ENCODE results near the gene ST3GAL5.
A peak's percentile ranks its signal among the peaks of the same experiment; 100 is the strongest.
"Not testable (repeated sequence)": the region's sequence is repeated elsewhere in the genome, so short reads cannot be mapped to it uniquely, and the experiment has no call there.

Gene ST3GAL5

DNA sequence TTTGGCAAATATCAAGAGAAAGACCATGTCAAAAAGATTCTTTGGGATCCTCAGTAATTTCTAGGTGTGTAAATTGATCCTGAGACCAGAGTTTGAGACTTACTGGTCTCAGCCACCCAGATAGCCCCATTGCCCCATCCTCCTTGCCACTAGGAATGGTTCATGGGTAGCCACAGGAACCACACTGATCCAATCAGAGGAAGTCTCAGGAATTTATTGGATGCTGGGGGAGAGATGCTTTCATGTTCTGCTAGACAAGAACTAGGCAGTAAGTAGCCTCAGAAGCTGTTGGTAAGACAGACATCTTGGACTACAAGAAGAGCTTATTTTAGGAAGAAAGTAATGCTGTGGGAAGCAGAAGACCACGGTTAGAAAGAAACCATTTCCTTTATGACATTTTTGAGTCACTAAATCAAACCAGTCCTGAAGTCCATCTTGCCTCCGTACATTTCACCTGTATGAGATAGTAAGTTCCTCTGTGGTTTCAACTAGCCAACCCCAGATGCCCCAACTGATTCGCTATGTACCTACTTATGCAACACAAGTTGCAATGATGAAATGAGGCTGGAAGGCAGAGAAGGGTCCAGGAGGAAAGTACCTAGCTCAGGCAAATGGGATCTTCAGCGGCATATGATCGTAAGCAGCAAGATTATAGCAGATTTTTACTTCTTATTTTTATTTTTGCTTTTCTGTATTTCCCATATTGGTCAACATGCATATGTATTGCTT, 3.6 kb upstream of the ST3GAL5 start:
- DNase-seq, result no peak

GRCh38 chr2:85890522-85891176, 1.9 kb upstream of the ST3GAL5 start:
- no peak for DNase-seq

DNA sequence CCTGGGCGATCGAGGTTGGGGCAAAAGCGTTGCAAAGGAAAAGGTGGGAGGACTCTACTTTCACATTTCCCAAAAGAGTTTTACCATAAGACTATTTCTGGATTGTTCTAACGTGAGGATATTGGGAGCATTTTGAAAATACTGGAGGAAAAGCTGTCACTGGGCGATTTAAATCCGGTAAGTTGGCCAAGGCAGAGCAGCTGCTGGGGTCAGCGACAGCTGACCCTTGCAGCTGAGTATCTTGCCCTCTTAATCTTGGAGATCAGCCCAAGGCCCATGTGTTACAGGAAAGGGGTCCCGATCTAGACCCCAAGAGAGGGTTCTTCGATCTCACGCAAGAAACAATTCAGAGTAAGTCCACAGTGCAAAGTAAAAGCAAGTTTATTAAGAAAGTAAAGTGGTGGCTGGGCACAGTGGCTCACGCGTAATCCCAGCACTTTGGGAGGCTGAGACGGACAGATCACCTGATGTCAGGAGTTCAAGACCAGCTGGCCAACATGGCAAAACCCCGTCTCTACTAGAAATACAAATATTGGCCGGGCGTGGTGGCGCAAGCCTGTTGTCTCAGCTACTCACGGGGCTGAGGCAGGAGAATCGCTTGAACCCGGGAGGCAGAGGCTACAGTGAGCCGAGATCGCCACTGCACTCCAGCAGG, 964 bp upstream of the ST3GAL5 start:
- no peak for DNase-seq

DNA sequence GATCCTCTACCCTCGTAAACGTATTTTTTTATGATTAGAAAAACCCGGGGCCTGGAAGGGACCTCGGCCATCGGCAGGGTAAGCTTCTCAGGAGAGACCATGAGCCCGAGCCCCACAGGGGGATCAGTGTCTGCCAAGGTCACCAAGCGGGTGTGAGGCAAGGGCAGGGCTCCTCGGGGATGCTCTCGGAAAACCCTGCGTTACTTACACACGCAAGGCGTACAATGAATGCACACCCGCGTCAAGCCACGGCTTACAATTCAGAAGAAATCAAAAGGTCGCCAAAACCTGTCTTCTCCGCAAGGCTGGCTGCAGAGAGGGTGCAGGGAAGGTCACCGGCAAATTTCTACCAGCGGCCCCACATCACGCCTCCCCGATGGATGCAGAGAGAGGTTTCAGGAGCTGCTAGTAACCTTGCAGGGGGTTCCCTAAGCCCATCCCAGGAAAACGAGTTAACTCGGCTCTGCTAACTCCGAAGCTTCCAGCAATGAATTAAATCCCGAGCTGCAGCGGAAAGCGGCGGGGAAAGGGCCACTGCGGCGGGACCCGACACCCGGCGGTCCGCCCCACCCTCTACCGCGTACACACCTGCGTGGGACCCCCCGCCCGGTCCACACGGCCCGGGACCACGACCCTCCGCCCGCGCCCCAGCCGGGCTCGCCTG, 638 bp downstream of the ST3GAL5 start:
- peak; percentile 59 for DNase-seq

DNA sequence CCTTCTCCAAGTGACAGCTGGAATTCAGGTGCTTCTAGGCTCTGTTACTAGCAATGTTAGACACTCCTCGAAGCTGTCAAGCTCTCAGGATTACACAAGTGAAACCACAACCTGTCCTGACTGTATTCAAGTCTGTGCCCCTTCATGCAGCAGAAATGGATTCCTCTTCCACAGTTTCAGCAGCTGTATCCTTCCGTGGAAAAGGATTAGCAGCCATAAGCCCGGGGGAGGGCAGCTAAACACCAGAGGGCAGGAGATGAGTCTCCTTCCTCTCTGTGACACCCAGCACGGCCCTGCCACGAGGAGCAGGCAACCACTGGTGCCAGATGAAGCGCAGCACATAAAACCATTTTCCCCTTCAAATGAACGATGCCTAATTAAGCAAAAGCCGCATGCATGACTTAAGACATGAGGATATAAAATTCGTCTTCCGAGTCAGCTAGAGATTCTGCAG, 1.2 kb downstream of the ST3GAL5 start:
- DNase-seq, result peak; percentile 86

DNA sequence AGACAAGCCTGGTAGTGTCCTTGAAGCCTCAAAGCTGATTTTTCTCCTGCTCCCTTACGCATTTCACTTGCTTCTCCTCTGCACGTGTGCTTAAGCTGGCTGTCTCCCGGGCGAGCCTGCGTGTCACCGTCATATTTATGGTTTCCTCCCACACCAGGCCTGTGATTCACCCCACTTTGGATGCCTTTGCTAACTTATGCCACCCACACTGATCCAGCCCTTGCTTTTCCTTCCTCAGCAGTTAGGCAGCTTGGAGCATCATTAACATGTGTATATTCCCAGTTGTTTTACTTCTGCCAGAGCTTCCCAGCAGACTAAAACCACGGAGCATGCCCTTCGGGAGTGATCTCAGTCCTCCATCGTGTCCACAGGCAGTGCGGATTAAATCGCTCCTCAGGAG, 2.2 kb downstream of the ST3GAL5 start:
- peak; percentile 46 for DNase-seq

- no peak for DNase-seq
These were observed 2.6 kb downstream of the ST3GAL5 start for GRCh38 chr2:85886141-85886540.

- not testable (repeated sequence) for DNase-seq
These were observed 7.0 kb downstream of the ST3GAL5 start for GRCh38 chr2:85881781-85882180.

- DNase-seq, result not testable (repeated sequence)
These were observed 8.0 kb downstream of the ST3GAL5 start for GRCh38 chr2:85880716-85881328.

DNA sequence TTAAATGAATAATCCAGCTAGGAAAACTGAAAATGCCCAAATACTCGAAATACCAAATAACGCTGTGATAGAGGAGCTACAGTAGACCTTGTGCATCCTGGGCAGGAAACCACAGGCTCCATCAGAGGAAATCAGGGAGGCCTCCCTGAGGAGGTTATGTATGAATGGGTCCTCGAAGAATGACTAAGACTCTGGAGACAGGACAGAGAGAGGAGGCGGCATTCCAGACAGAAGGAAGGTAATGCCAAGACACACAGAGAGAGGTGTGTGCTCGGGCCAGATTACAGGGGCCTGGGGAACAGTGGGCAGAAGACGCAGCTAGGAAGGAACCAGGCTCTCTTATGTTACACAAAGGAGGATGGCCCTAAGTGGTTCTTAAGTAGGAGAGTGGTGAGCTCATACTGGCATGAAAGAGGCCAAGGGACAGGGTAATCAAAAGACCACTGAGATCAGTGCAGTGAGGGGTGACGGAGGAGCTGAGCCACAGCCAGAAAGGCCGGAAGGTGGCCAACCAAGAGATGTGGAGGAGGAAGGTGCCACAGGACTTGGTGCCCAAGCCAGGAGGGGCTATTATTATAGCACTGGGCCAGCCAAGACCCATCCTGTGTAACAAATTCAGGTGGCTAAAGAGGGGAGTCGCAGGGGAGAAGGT, 9.9 kb downstream of the ST3GAL5 start:
- DNase-seq, result no peak

GRCh38 chr2:85875350-85876050, 13.3 kb downstream of the ST3GAL5 start:
- DNase-seq, result no peak

DNA sequence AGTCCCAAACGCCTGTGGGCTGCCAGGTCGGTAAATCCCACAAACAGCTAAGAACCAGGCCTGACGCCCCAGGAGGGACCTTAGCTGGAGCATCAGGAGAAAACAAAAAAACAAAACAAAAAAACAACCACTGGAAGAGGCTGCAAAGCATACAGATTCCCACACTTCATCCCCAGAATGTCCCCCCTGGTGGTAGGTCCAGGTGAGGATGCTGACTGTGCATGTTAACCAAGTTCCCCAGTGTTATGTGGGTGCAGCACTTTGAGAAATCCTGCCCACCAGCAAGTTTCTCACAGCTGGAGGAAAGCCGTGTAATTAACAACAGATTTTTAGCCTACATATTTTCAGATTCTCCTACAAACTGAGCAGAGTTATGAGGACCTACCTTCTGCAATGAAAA, 15.1 kb downstream of the ST3GAL5 start:
- DNase-seq, result no peak

GRCh38 chr2:85872536-85873161, 16.1 kb downstream of the ST3GAL5 start:
- DNase-seq, result no peak

DNA sequence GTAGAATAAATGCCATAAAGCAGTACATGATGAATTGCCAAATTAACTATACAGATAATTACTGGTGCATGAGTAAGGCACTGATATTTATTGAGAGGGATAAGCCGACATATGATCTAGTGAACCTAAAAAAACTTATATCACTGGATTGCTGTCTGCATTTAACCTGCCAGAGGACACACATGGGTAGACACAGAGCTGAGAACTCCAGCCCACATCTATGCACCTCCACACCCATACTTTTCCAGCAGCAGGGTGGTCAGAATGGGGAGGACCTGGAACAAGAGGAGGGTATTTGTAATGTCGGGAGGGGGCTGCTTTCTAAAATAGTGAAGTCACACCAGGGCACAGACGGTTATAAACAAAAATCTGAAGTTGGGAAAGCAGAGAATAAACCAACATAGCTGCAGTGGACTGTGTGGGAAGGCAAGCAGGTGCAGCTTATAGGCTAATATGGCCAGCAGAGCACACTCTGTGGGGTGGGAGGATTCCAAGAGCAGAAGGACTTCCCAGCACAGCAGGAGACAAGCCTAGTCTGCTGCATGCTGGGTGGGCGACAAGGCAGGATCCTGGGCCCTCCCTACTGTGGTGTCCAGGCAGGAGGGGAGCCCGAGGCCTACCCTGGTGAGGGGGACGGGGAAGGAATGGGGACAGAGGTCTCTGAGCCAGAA, 17.2 kb downstream of the ST3GAL5 start:
- no peak for DNase-seq

DNA sequence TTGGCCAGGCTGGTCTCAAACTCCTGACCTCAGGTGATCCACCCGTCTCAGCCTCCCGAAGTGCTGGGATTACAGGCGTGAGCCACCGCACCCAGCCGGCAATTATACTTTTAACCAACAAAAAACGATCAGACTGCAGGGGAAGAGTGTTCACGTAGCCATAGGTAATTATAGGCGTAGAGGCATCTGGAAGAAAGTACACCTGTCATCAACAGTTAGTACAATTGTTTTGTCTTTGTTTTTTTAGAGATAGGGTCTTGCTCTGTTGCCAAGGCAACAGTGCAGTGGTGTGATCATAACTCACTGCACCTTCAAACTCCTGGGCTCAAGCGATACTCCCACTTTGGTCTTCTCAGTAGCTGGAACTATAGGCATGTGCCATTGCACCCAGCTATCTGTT, 20.0 kb downstream of the ST3GAL5 start:
- DNase-seq, result no peak

DNA sequence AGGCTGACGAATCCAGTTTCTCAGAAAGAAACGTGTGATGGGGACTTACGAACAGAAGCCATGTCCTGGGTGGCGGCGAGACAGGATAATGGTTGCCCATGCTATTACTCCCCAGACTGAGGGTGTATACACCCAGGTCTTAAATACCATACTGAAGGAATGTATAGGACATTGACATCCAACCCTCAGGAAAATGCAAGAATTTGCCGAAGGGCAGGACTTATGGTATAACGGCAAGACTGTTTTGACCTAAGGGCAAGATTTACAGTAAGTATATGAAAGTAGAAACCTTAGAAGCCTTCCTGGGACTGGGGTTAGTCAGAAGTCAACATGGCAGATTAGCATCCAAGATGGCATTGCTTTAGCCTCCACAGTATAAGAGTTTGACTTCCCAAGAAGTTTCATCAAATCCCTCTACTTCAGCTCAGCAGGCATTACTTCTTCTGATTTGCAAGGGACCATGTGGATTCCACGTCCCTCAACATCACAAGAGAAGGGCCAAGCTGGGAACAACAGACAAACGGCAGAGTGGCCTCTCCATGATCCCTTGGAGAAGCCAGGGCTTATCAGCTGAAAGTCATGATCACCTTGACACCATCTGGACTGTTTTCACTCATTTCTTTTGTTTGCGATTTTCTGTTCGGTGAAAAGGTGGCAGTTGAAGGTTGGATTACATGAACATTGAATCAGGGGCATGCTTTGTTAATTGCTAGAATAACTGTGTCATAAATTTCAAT, 21.1 kb downstream of the ST3GAL5 start:
- DNase-seq, result no peak

- no peak for DNase-seq
These were observed 21.7 kb downstream of the ST3GAL5 start for GRCh38 chr2:85867121-85867520.

DNA sequence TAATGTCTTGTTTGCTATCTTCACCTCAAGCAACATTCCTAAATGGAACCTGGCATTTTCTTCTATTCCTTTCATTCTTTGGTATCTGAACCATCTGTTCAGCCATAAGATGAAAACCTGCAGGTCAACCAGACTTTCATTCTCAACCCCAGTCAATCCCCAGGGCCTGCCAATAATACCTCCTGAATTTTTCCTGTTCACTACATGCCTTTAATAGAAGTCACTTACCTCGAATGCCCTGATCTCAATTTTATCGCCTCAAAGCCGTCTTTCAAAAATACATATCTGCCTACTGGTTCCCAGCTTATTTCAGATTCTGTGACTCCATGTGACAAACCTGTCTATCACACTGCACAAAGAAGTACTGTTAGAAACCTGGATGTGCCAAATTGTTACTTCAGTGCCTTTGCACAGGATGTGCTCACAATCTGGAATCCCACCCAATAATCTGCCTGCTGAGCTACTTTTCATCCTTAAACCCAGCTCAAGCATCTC, 22.6 kb downstream of the ST3GAL5 start:
- no peak for DNase-seq

DNA sequence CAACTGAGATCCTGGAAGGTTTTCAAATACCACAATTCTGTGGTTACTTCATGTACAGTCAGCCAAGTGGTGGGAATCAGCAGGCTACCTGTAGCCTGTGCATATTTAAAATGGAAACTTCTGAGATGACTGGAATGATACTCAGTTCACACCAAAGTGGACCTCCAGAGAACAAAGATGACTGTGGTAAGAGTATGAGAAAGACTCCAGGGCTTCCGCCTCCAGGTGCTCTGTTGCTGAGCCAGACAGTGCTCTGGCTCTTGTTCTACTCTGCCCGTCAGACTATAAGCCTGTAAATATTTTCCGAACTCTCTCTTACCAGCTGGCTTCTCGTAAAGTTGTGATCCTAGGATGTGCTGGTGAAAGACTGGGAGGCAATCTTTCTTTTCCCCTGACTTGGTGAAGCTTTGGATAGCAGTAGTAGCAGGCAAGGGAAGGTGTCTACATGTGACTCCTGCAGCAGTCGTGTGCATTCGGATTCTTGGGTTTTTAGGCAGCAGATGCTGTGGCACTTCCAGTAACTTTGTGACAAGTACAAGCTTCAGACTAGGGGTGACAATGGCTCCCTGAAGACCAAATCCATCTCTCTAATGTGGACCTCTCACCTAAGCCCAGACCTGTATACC, 23.1 kb downstream of the ST3GAL5 start:
- no peak for DNase-seq
